ENCODE measurements around the gene TFCP2L1.

TFCP2L1 gene

GRCh38 chr2:121189661-121190381 is 95.2 kb downstream of the TFCP2L1 start:
- no peak overlapping the region for H3K9ac ChIP-seq (ENCODE audit: low read length)
- no peaks in the 10 kb centered on the region for H3K27me3 ChIP-seq (ENCODE audit: control insufficient read depth, insufficient read depth, low read length)
- no peaks in the 10 kb centered on the region for H3K36me3 ChIP-seq (ENCODE audit: control insufficient read depth, insufficient read depth, low read length)
- no peak overlapping the region for H3K27ac ChIP-seq (ENCODE audit: low read depth, low read length)
- H3K4me1 ChIP-seq (ENCODE audit: control insufficient read depth, insufficient read depth, low read length), result no peaks in the 10 kb centered on the region
- no peak overlapping the region for H3K4me3 ChIP-seq (ENCODE audit: low read length)

- H3K27me3 ChIP-seq (ENCODE audit: control insufficient read depth, insufficient read depth, low read length), result no peaks in the 10 kb centered on the region
- no peak overlapping the region for H3K9ac ChIP-seq (ENCODE audit: low read length)
- no peak overlapping the region for H3K4me3 ChIP-seq (ENCODE audit: low read length)
- no peaks in the 10 kb centered on the region for H3K36me3 ChIP-seq (ENCODE audit: control insufficient read depth, insufficient read depth, low read length)
- H3K4me1 ChIP-seq (ENCODE audit: control insufficient read depth, insufficient read depth, low read length), result no peaks in the 10 kb centered on the region
- no peak overlapping the region for H3K27ac ChIP-seq (ENCODE audit: low read depth, low read length)
Observed at GRCh38 chr2:121189011-121189410, 96.0 kb downstream of the TFCP2L1 start.

- Histone ChIP-seq H3K27me3 (ENCODE audit: control insufficient read depth, insufficient read depth, low read length) (no peaks in the 10 kb centered on the region), H3K4me3 (ENCODE audit: low read length) (no peak overlapping the region), H3K27ac (ENCODE audit: low read depth, low read length) (no peak overlapping the region), H3K4me1 (ENCODE audit: control insufficient read depth, insufficient read depth, low read length) (no peaks in the 10 kb centered on the region), H3K9ac (ENCODE audit: low read length) (no peak overlapping the region), H3K36me3 (ENCODE audit: control insufficient read depth, insufficient read depth, low read length) (no peaks in the 10 kb centered on the region)
Observed at GRCh38 chr2:121187982-121188411, 97.0 kb downstream of the TFCP2L1 start.

- no peak overlapping the region for H3K27ac ChIP-seq (ENCODE audit: low read depth, low read length)
- H3K4me1 ChIP-seq (ENCODE audit: control insufficient read depth, insufficient read depth, low read length), result no peaks in the 10 kb centered on the region
- H3K36me3 ChIP-seq (ENCODE audit: control insufficient read depth, insufficient read depth, low read length), result no peaks in the 10 kb centered on the region
- no peaks in the 10 kb centered on the region for H3K27me3 ChIP-seq (ENCODE audit: control insufficient read depth, insufficient read depth, low read length)
- H3K4me3 ChIP-seq (ENCODE audit: low read length), result no peak overlapping the region
- no peak overlapping the region for H3K9ac ChIP-seq (ENCODE audit: low read length)
Observed at GRCh38 chr2:121187351-121187981, 97.5 kb downstream of the TFCP2L1 start.

- Histone ChIP-seq H3K36me3 (ENCODE audit: control insufficient read depth, insufficient read depth, low read length) (no peaks in the 10 kb centered on the region), H3K27ac (ENCODE audit: low read depth, low read length) (no peak overlapping the region), H3K4me1 (ENCODE audit: control insufficient read depth, insufficient read depth, low read length) (no peaks in the 10 kb centered on the region), H3K4me3 (ENCODE audit: low read length) (no peak overlapping the region), H3K9ac (ENCODE audit: low read length) (no peak overlapping the region), H3K27me3 (ENCODE audit: control insufficient read depth, insufficient read depth, low read length) (no peaks in the 10 kb centered on the region)
Observed at GRCh38 chr2:121186261-121186660, 98.7 kb downstream of the TFCP2L1 start.

GRCh38 chr2:121185571-121186074 is 99.4 kb downstream of the TFCP2L1 start:
- H3K4me3 ChIP-seq (ENCODE audit: low read length), result no peak overlapping the region
- no peaks in the 10 kb centered on the region for H3K27me3 ChIP-seq (ENCODE audit: control insufficient read depth, insufficient read depth, low read length)
- H3K4me1 ChIP-seq (ENCODE audit: control insufficient read depth, insufficient read depth, low read length), result no peaks in the 10 kb centered on the region
- no peaks in the 10 kb centered on the region for H3K36me3 ChIP-seq (ENCODE audit: control insufficient read depth, insufficient read depth, low read length)
- H3K9ac ChIP-seq (ENCODE audit: low read length), result no peak overlapping the region
- no peak overlapping the region for H3K27ac ChIP-seq (ENCODE audit: low read depth, low read length)

GRCh38 chr2:121185111-121185510 is 99.9 kb downstream of the TFCP2L1 start:
- Histone ChIP-seq H3K27me3 (ENCODE audit: control insufficient read depth, insufficient read depth, low read length) (no peaks in the 10 kb centered on the region), H3K4me3 (ENCODE audit: low read length) (no peak overlapping the region), H3K27ac (ENCODE audit: low read depth, low read length) (no peak overlapping the region), H3K9ac (ENCODE audit: low read length) (no peak overlapping the region), H3K4me1 (ENCODE audit: control insufficient read depth, insufficient read depth, low read length) (no peaks in the 10 kb centered on the region), H3K36me3 (ENCODE audit: control insufficient read depth, insufficient read depth, low read length) (no peaks in the 10 kb centered on the region)

- Histone ChIP-seq H3K27ac (ENCODE audit: low read depth, low read length) (no peak overlapping the region), H3K9ac (ENCODE audit: low read length) (no peak overlapping the region), H3K4me1 (ENCODE audit: control insufficient read depth, insufficient read depth, low read length) (no peaks in the 10 kb centered on the region), H3K4me3 (ENCODE audit: low read length) (no peak overlapping the region), H3K27me3 (ENCODE audit: control insufficient read depth, insufficient read depth, low read length) (no peaks in the 10 kb centered on the region), H3K36me3 (ENCODE audit: control insufficient read depth, insufficient read depth, low read length) (no peaks in the 10 kb centered on the region)
Observed at GRCh38 chr2:121184248-121184862, 100.6 kb downstream of the TFCP2L1 start.

GRCh38 chr2:121182520-121182919 is 102.5 kb downstream of the TFCP2L1 start:
- Histone ChIP-seq H3K27ac (ENCODE audit: low read depth, low read length) (no peak overlapping the region), H3K4me3 (ENCODE audit: low read length) (no peak overlapping the region), H3K36me3 (ENCODE audit: control insufficient read depth, insufficient read depth, low read length) (no peaks in the 10 kb centered on the region), H3K27me3 (ENCODE audit: control insufficient read depth, insufficient read depth, low read length) (no peaks in the 10 kb centered on the region), H3K4me1 (ENCODE audit: control insufficient read depth, insufficient read depth, low read length) (no peaks in the 10 kb centered on the region), H3K9ac (ENCODE audit: low read length) (no peak overlapping the region)

GRCh38 chr2:121179467-121179866 is 105.5 kb downstream of the TFCP2L1 start:
- Histone ChIP-seq H3K4me1 (ENCODE audit: control insufficient read depth, insufficient read depth, low read length) (no peaks in the 10 kb centered on the region), H3K36me3 (ENCODE audit: control insufficient read depth, insufficient read depth, low read length) (no peaks in the 10 kb centered on the region), H3K27ac (ENCODE audit: low read depth, low read length) (no peak overlapping the region), H3K9ac (ENCODE audit: low read length) (no peak overlapping the region), H3K4me3 (ENCODE audit: low read length) (no peak overlapping the region), H3K27me3 (ENCODE audit: control insufficient read depth, insufficient read depth, low read length) (no peaks in the 10 kb centered on the region)

- Histone ChIP-seq H3K27me3 (ENCODE audit: control insufficient read depth, insufficient read depth, low read length) (no peaks in the 10 kb centered on the region), H3K27ac (ENCODE audit: low read depth, low read length) (no peak overlapping the region), H3K4me1 (ENCODE audit: control insufficient read depth, insufficient read depth, low read length) (no peaks in the 10 kb centered on the region)
Observed at GRCh38 chr2:121178730-121179129, 106.3 kb downstream of the TFCP2L1 start.

GRCh38 chr2:121177896-121178295 is 107.1 kb downstream of the TFCP2L1 start:
- Histone ChIP-seq H3K9ac (ENCODE audit: low read length) (no peak overlapping the region), H3K36me3 (ENCODE audit: control insufficient read depth, insufficient read depth, low read length) (no peaks in the 10 kb centered on the region), H3K27ac (ENCODE audit: low read depth, low read length) (no peak overlapping the region), H3K27me3 (ENCODE audit: control insufficient read depth, insufficient read depth, low read length) (no peaks in the 10 kb centered on the region), H3K4me1 (ENCODE audit: control insufficient read depth, insufficient read depth, low read length) (no peaks in the 10 kb centered on the region), H3K4me3 (ENCODE audit: low read length) (no peak overlapping the region)

More at GRCh38 chr2:121178730-121179129, 106.3 kb downstream of the TFCP2L1 start:
- Histone ChIP-seq H3K36me3 (ENCODE audit: control insufficient read depth, insufficient read depth, low read length) (no peaks in the 10 kb centered on the region), H3K9ac (ENCODE audit: low read length) (no peak overlapping the region), H3K4me3 (ENCODE audit: low read length) (no peak overlapping the region)

Measured in rectal smooth muscle tissue (tissue), 1 donor.